ENCODE data around the gene TRIM28.

The TRIM28 gene

DNA sequence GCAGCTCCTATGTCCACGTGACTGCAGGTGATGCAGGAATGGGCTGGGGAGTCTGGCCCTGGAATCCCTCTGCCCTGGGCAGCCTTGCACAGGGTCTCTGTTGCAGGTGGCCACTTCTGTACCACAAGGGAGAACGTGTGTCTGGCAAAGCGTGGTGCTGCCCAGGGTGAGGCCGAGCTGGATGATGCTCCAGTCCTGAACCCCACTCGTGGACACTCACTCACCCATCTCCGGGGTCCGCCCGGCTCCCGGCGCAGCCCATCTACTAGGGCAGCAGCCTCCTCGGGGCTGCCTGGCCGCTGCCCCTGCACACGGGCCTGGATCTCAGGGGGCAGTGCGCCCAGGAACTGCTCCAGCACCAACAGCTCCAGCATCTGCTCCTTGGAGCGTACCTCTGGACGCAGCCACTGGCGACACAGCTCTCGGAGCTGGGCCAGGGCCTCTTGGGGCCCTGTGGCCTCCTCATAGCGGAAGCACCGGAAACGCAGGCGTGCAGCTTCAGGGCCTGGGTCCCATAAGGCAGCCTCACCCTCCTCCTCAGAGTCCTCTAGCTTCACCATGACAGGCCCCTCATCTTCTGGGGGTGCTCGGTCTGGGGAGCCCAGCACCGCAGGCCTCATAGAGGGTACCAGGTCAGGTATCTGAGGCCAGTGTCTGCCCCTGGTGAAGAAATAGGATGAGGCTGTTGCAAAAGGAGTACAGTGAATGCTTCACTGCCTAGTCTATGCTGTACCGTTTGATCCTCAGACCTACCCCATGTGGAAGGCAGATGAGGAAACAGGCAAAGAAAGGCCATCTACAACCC lies 27.1 kb downstream of the TRIM28 start:
- TF ChIP-seq CTCF (IDR thresholded peaks at IDR 0.05; ENCODE audit: low read depth, low read length) = no peak

GRCh38 chr19:58571575-58571947 lies 27.7 kb downstream of the TRIM28 start:
- Histone ChIP-seq H3K27ac (no peak overlapping the region), H3K9me3 (ENCODE audit: severe bottlenecking) (no peaks in the 10 kb centered on the region), H3K36me3 (peaks cover 31% of the 10 kb centered on the region), H3K4me3 (ENCODE audit: low read depth, low read length) (no peak overlapping the region), H3K27me3 (ENCODE audit: insufficient read depth, low read depth, severe bottlenecking) (no peaks in the 10 kb centered on the region)
- no peak for DNase-seq
- TF ChIP-seq CTCF (IDR thresholded peaks at IDR 0.05; ENCODE audit: low read depth, low read length) = no peak

More for the DNA sequence above, 27.1 kb downstream of the TRIM28 start:
- Histone ChIP-seq H3K36me3 (peaks cover 31% of the 10 kb centered on the region), H3K27ac (no peak overlapping the region), H3K27me3 (ENCODE audit: insufficient read depth, low read depth, severe bottlenecking) (no peaks in the 10 kb centered on the region), H3K9me3 (ENCODE audit: severe bottlenecking) (no peaks in the 10 kb centered on the region), H3K4me3 (ENCODE audit: low read depth, low read length) (no peak overlapping the region)
- DNase-seq = peak; percentile 5

DNA sequence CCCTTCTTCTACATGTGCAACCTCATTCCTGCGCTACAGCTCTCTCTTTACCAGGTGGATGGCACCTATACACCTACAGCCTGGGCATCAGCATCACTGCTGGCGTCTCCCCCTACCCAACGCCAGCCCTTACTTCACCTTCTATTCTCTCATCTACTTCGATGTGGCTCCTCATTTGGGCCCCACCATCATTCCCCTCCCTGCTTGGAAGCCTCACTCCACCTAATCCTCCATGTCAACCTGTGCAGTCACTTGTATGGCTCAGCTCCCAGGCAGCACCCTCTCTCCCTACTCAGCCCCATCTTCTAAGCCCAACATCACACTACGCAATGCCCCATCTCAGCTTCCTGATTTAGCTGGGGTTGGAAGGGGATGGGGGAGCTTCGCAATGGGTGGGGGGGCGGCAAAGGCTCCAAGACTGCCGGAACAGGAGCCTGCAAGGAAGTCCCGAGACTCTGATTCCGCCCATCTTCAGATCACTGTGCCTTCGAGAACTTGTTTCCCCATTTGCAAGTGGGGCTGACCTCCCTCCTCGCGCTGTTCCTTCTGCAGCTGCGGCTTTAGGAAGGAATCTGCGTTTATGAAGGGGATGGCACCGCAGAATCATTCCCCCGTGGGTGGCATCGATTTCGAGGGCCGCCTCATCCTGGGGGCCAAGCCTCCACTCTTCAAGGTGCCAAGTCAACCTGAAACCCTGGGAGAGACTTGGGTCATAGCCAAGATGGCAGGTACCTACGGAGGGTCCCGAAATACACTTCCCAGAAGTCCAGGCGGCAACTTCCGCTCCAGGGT lies 28.4 kb downstream of the TRIM28 start:
- no peak for TF ChIP-seq CTCF (IDR thresholded peaks at IDR 0.05; ENCODE audit: low read depth, low read length)
- peak overlapping the region; percentile 97 for H3K27ac ChIP-seq
- H3K4me3 ChIP-seq (ENCODE audit: low read depth, low read length) = peak overlapping the region; percentile 76
- H3K36me3 ChIP-seq = peaks cover 28% of the 10 kb centered on the region
- H3K9me3 ChIP-seq (ENCODE audit: severe bottlenecking) = no peaks in the 10 kb centered on the region
- no peak for DNase-seq
- H3K27me3 ChIP-seq (ENCODE audit: insufficient read depth, low read depth, severe bottlenecking) = no peaks in the 10 kb centered on the region

DNA sequence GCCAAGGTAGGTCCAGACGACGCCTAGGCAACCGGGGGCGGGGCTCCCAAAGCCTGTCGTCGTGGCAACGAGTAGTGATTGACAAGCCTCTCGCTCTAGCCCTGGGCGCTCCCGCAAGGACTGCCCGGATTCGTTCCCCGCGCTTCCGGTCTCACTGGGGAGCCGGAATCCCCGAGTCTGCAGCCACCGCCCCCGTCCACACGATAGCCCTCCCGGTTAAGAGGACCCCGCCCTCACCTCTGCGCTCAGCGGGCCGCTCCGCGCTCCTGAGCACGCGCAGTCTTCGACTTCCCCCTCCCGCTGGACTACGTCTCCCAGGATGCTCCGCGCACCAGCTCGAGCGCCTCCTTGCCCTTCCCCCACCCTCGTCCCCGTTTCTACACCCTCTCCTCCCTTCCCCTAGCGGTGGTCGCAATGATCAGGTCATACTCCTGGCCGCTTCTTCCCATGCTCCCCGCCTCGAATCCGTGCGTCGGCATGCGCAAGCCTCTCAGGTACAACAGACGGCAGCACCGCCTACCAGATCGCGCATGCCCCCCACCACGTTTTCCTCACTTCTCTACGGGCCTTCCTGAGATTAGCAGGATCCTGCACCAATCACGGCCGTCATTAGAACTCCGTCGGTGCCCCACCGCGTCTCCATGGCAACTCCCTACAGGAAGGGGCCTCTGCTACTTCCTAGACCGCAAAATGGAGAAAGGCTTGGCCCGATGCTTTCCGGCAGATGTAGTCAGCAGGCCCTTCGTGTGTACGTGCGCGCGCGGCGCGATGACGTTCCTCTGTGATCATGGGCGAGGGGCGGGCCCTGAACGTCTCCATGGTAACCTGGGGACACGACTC lies 29.2 kb downstream of the TRIM28 start, which contains the start of gene MZF1:
Gene MZF1, minus strand, starts transcription at position 518 of the 840 bp plus-strand sequence. CDS start 1,946 bp downstream, outside the sequence.
- H3K27ac ChIP-seq = peak within 1 kb of the TSS; percentile 97
- no peak for TF ChIP-seq CTCF (IDR thresholded peaks at IDR 0.05; ENCODE audit: low read depth, low read length)
- DNase-seq = peak; percentile 100

DNA sequence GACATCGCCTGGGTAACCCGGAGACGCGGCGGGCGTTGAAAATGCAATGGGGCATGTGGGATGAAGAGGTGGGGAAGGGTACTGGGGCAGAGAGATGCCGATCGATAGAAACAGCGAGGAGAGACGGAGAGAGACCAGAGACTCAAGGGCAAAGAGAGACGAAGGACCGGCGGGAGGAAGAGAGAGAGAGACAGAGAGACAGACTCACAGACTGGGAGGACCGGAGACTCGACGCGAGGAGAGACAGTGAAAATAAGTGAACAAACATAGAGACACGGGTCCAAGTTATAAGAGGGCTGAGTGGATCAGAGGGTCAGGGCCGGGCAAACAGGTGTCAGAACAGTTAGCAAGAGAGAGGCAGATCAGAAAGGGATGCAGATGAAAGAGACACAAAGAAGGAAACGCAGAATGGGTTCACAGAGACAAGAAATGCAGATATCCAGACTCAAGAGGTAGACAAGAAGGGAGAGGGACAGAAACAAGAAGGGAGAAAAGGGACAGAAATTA lies 29.8 kb downstream of the TRIM28 start:
- H3K27me3 ChIP-seq (ENCODE audit: insufficient read depth, low read depth, severe bottlenecking) = no peaks in the 10 kb centered on the region
- H3K4me3 ChIP-seq (ENCODE audit: low read depth, low read length) = peak overlapping the region; percentile 76
- TF ChIP-seq CTCF (IDR thresholded peaks at IDR 0.05; ENCODE audit: low read depth, low read length) = no peak
- no peaks in the 10 kb centered on the region for H3K9me3 ChIP-seq (ENCODE audit: severe bottlenecking)
- peaks cover 24% of the 10 kb centered on the region for H3K36me3 ChIP-seq
- DNase-seq = no peak
- H3K27ac ChIP-seq = peak overlapping the region; percentile 97

More for the DNA sequence above, 29.2 kb downstream of the TRIM28 start, which contains the start of gene MZF1:
- no peaks in the 10 kb centered on the region for H3K9me3 ChIP-seq (ENCODE audit: severe bottlenecking)
- no peaks in the 10 kb centered on the region for H3K27me3 ChIP-seq (ENCODE audit: insufficient read depth, low read depth, severe bottlenecking)
- H3K36me3 ChIP-seq = peaks cover 24% of the 10 kb centered on the region
- H3K4me3 ChIP-seq (ENCODE audit: low read depth, low read length) = peak within 1 kb of the TSS; percentile 76
